Stimulated activated naive CD8-positive, alpha-beta T cell treated with anti-CD3 and anti-CD28 coated beads, Interleukin-15, Interleukin-2, amounts not matched to agents 100 ng/mL and 50 ng/mL, for 24 hours (primary cell): ENCODE data around the gene MTA3.

Experiments used
- H3K27ac Mint-ChIP-seq: one replicate; pipeline ENCODE4 v1.8.0; 2021; ENCODE audit warnings: mild to moderate bottlenecking, mixed read lengths
- H3K27me3 Mint-ChIP-seq: one replicate; pipeline ENCODE4 v1.8.0; 2021; ENCODE audit warnings: mixed read lengths
- H3K36me3 Mint-ChIP-seq: one replicate; pipeline ENCODE4 v1.8.0; 2021; ENCODE audit warnings: low read depth, mixed read lengths
- H3K4me1 Mint-ChIP-seq: one replicate; pipeline ENCODE4 v1.8.0; 2021; ENCODE audit warnings: low read depth, mixed read lengths
- H3K4me3 Mint-ChIP-seq: one replicate; pipeline ENCODE4 v1.8.0; 2021; ENCODE audit warnings: mild to moderate bottlenecking, mixed read lengths
- H3K9me3 Mint-ChIP-seq: one replicate; pipeline ENCODE4 v1.8.0; 2021; ENCODE audit warnings: mixed read lengths

MTA3 gene

GRCh38 chr2:42652086-42652485 lies 83.7 kb downstream of the MTA3 start:
- Mint-ChIP-seq H3K4me1 (peaks cover 71% of the 10 kb centered on the region), H3K27ac (peak overlapping the region; percentile 80), H3K4me3 (peak overlapping the region; percentile 58), H3K36me3 (peaks cover 18% of the 10 kb centered on the region), H3K27me3 (no peaks in the 10 kb centered on the region), H3K9me3 (no peaks in the 10 kb centered on the region)

- Mint-ChIP-seq H3K27me3 (no peaks in the 10 kb centered on the region), H3K4me1 (peaks cover 70% of the 10 kb centered on the region), H3K4me3 (no peak overlapping the region), H3K9me3 (no peaks in the 10 kb centered on the region), H3K27ac (peak overlapping the region; percentile 17), H3K36me3 (peaks cover 18% of the 10 kb centered on the region)
Measured at GRCh38 chr2:42653039-42653438, 84.6 kb downstream of the MTA3 start.

DNA sequence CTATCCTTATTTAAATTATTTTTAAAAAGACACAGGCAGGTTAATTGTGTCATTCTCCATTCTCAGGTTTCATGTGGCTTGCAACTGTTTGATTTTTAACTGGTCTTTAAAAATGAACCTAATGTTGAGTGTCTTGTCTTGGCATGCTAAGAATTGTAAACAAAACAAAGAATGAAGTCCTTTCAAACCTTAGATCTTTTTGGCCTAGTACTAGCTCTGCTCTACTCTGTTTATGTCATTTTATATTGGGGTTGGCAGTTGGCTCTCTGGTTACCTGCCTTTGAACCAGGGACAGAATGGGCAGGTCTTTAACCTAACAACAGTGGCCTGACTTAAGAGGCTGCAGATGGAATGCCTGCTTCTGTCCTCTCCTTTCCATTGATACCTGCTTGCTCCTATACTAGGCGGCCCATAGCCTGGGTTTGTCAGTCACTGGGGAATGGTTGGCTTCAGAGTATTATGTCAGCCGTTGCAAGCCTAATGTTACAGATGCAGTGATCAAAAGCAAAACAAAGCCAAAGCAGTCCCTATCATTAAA lies 85.5 kb downstream of the MTA3 start:
- H3K27ac Mint-ChIP-seq = no peak overlapping the region
- H3K9me3 Mint-ChIP-seq = no peaks in the 10 kb centered on the region
- H3K4me3 Mint-ChIP-seq = no peak overlapping the region
- no peaks in the 10 kb centered on the region for H3K27me3 Mint-ChIP-seq
- H3K36me3 Mint-ChIP-seq = peaks cover 16% of the 10 kb centered on the region
- H3K4me1 Mint-ChIP-seq = peaks cover 62% of the 10 kb centered on the region

GRCh38 chr2:42658306-42658705 lies 89.9 kb downstream of the MTA3 start:
- peaks cover 20% of the 10 kb centered on the region for H3K36me3 Mint-ChIP-seq
- no peaks in the 10 kb centered on the region for H3K9me3 Mint-ChIP-seq
- H3K4me3 Mint-ChIP-seq = no peak overlapping the region
- H3K27me3 Mint-ChIP-seq = no peaks in the 10 kb centered on the region
- H3K27ac Mint-ChIP-seq = no peak overlapping the region
- H3K4me1 Mint-ChIP-seq = peaks cover 25% of the 10 kb centered on the region

- Mint-ChIP-seq H3K9me3 (no peaks in the 10 kb centered on the region), H3K36me3 (peaks cover 20% of the 10 kb centered on the region), H3K4me3 (no peak overlapping the region), H3K27ac (no peak overlapping the region), H3K4me1 (peaks cover 20% of the 10 kb centered on the region), H3K27me3 (no peaks in the 10 kb centered on the region)
Measured at GRCh38 chr2:42659609-42660008, 91.2 kb downstream of the MTA3 start.

GRCh38 chr2:42663106-42663780 lies 94.8 kb downstream of the MTA3 start:
- Mint-ChIP-seq H3K27ac (no peak overlapping the region), H3K27me3 (no peaks in the 10 kb centered on the region), H3K36me3 (peaks cover 5% of the 10 kb centered on the region), H3K4me3 (no peak overlapping the region), H3K4me1 (peaks cover 13% of the 10 kb centered on the region), H3K9me3 (no peaks in the 10 kb centered on the region)

DNA sequence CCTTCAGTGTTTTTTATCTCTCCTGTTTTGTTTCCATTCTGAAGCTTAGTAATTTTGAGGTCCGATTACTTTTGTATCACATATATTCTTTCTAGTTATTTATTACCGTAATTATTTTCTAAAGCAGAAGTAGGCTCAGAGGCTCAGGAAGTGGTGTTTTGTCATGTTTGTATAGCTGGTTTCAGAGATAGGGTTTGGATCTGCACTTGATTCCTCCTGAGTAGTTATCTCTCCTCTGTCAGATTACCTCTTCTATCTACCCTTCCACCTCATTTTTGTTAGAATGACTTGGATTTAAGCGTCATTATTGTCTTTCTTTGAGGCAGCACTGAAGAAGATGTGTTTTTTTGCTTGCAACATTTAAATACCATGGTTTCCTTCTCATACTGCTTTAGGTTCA lies 95.4 kb downstream of the MTA3 start:
- Mint-ChIP-seq H3K4me1 (peaks cover 13% of the 10 kb centered on the region), H3K36me3 (peaks cover 4% of the 10 kb centered on the region), H3K4me3 (no peak overlapping the region), H3K27ac (no peak overlapping the region), H3K9me3 (no peaks in the 10 kb centered on the region), H3K27me3 (no peaks in the 10 kb centered on the region)

DNA sequence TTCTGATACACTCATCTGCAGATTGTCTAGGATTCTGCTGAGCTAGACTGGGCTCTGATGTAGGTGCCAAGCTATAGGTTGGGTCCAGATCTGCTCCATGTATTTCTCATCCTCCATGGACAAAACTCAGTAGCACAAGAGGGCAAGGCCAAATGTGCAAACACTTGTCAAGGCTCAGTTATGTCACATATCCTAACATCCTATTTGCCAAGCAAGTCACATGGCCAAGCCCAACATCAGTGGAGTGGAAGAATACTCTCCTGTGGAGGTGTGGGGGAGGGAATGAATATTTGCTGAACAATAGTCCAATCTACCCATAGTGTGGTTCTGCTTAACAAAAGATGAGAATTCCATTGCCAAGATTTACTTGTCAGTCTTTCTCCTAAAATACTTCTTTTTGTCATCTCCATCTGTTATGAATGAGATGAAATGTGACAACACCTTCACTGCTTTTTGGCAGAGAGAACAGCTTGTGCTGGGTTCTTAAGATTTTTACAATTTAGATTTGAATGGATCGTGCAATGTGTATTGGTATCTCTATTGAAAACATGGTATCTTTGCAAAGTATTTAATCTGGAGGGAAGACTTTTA lies 105.7 kb downstream of the MTA3 start:
- Mint-ChIP-seq H3K27ac (no peak overlapping the region), H3K4me1 (peaks cover 8% of the 10 kb centered on the region), H3K36me3 (peaks cover 18% of the 10 kb centered on the region), H3K4me3 (no peak overlapping the region), H3K27me3 (no peaks in the 10 kb centered on the region), H3K9me3 (no peaks in the 10 kb centered on the region)

DNA sequence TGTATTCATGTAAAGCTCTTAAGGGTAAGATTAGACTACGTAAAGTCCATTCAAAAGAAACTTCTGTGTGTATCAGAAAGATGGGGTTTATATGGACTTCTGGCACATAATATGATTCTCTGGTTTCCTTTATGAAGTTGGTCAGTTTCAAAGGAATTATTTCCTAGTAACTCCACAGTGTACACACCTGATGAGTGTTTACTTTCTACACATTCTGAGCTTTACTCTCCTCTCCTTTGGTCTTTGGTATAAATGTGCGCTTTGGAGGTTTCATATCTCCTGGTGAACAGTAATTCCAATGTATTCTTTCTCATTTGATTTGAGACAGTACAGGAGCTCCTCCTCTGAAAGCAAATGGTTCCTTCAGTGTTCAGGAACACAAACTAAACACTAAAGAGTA lies 107.4 kb downstream of the MTA3 start:
- Mint-ChIP-seq H3K27ac (no peak overlapping the region), H3K27me3 (no peaks in the 10 kb centered on the region), H3K9me3 (no peaks in the 10 kb centered on the region), H3K36me3 (peaks cover 18% of the 10 kb centered on the region), H3K4me1 (no peaks in the 10 kb centered on the region), H3K4me3 (no peak overlapping the region)

DNA sequence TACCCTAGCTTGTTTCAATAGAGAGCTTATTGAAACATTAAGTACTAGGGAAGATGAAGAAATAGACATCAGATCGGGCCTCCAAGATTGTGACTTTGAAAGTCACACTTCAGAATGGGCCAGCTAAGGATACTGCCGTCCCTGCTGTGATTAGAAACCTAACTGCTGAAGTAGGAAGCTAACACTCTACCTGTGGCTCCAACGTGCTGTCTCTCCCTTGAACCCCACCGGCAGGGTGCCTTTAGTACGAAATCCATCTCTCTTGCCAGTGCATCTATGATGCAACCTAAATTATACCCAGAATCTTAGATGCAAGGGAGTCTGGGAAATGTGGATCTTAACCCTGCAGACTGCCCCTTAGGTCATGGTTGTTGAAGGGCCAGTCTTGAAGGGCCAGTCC lies 116.9 kb downstream of the MTA3 start:
- Mint-ChIP-seq H3K4me1 (no peaks in the 10 kb centered on the region), H3K36me3 (peaks cover 42% of the 10 kb centered on the region), H3K27ac (no peak overlapping the region), H3K27me3 (no peaks in the 10 kb centered on the region), H3K9me3 (no peaks in the 10 kb centered on the region), H3K4me3 (no peak overlapping the region)

DNA sequence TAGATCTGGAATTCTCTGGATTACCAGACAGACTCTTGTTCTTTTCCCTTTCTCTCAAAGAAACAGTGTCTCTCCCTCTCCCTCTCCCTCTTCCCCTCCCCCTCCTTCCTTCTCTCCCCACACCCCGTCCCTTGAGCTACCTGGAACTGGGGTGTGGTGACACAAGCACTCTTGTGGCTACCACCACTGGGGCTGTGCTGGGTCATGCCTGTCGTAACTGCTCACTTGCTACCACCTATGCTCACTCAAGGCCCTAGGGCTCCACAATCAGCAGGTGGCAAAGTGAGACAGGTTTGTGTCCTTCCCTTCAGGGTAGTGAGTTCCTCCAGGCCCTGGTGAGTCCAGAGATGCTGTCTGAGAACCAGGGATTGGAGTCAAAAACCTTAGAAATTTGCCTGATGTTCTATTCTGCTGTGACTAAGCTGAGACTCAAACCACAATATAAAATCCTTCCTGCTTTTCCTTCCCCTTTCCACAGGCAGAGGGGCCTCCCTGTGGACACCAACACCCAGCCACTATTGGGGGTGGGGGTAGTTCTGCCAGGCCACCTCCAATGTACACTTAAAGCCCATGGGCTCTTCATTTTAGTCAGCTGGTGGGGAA lies 124.7 kb downstream of the MTA3 start:
- Mint-ChIP-seq H3K4me1 (peaks cover 8% of the 10 kb centered on the region), H3K9me3 (no peaks in the 10 kb centered on the region), H3K27me3 (no peaks in the 10 kb centered on the region), H3K27ac (no peak overlapping the region), H3K4me3 (no peak overlapping the region), H3K36me3 (peaks cover 23% of the 10 kb centered on the region)

DNA sequence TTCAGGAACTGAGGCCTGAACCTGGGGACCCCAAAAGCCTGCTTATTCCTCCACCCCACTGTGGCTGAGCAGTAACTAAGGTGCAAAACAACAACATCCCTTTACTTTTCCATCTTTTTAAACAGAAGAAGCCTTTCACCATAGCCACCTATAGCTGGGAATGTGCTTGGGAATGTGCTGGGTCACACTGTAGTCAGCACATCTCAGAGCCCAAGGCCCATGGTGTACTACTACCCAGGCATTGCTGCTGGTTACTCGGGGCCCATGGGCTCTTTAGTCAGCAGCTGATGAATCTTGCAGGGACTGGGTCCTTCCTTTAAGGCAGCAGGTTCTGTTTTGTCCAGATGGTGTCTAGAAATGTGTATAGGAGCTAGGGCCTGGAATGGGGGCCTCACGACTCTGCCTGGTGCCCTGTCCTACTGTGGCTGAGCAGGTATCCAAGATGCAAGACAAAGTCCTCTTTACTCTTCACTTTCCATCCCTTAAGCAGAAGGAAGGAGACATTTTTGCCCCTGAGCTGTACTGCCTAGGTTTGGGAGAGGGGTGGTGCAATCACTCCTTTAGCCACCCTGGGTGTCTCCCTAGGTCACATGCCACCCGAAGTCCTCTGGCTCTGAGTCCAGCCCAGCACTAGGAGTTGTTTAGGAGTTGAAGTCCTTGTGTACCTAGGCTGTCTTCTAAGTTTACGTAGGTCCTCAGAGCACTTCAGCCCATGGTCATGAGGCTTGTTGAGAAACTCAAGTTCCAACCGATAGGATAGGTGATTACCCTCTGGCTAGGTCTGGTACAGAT lies 125.5 kb downstream of the MTA3 start:
- Mint-ChIP-seq H3K27me3 (no peaks in the 10 kb centered on the region), H3K36me3 (peaks cover 19% of the 10 kb centered on the region), H3K4me3 (no peak overlapping the region), H3K9me3 (no peaks in the 10 kb centered on the region), H3K4me1 (peaks cover 8% of the 10 kb centered on the region), H3K27ac (no peak overlapping the region)

DNA sequence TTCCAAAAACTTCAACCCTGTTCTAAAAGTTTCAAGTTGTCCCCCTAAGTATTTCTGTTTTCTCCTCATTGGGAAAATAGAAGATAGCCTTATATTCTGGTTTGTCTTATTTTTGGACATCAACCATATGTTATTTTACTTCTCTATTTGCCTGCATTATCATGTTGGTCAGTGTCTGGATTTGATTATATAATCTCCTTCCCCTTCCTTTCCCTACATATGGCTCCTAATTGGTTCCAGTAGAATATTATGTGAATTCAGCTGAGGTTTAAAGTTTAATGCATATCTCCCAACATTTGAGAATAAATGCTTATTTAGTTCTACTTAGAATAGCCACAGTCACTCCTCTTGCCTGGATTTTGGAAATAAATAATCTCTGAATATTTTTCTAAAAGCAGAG lies 128.6 kb downstream of the MTA3 start:
- Mint-ChIP-seq H3K27ac (no peak overlapping the region), H3K4me1 (peaks cover 8% of the 10 kb centered on the region), H3K9me3 (no peaks in the 10 kb centered on the region), H3K27me3 (no peaks in the 10 kb centered on the region), H3K4me3 (no peak overlapping the region), H3K36me3 (peaks cover 2% of the 10 kb centered on the region)

- no peaks in the 10 kb centered on the region for H3K4me1 Mint-ChIP-seq
- no peak overlapping the region for H3K27ac Mint-ChIP-seq
- H3K4me3 Mint-ChIP-seq = no peak overlapping the region
- peaks cover 3% of the 10 kb centered on the region for H3K36me3 Mint-ChIP-seq
- H3K27me3 Mint-ChIP-seq = no peaks in the 10 kb centered on the region
- no peaks in the 10 kb centered on the region for H3K9me3 Mint-ChIP-seq
Measured at GRCh38 chr2:42698940-42699339, 130.5 kb downstream of the MTA3 start.

- no peak overlapping the region for H3K4me3 Mint-ChIP-seq
- no peaks in the 10 kb centered on the region for H3K4me1 Mint-ChIP-seq
- H3K9me3 Mint-ChIP-seq = no peaks in the 10 kb centered on the region
- no peaks in the 10 kb centered on the region for H3K27me3 Mint-ChIP-seq
- H3K27ac Mint-ChIP-seq = no peak overlapping the region
- peaks cover 11% of the 10 kb centered on the region for H3K36me3 Mint-ChIP-seq
Measured at GRCh38 chr2:42706836-42707235, 138.4 kb downstream of the MTA3 start.
